Stromal cell of bone marrow (primary cell): ENCODE measurements around the gene FMNL1.

Experiments
- DNase-seq: peaks from one replicate; pipeline ENCODE4 v3.0.0-alpha.2; 2012; ENCODE audit warnings: low read depth

Gene FMNL1

DNA sequence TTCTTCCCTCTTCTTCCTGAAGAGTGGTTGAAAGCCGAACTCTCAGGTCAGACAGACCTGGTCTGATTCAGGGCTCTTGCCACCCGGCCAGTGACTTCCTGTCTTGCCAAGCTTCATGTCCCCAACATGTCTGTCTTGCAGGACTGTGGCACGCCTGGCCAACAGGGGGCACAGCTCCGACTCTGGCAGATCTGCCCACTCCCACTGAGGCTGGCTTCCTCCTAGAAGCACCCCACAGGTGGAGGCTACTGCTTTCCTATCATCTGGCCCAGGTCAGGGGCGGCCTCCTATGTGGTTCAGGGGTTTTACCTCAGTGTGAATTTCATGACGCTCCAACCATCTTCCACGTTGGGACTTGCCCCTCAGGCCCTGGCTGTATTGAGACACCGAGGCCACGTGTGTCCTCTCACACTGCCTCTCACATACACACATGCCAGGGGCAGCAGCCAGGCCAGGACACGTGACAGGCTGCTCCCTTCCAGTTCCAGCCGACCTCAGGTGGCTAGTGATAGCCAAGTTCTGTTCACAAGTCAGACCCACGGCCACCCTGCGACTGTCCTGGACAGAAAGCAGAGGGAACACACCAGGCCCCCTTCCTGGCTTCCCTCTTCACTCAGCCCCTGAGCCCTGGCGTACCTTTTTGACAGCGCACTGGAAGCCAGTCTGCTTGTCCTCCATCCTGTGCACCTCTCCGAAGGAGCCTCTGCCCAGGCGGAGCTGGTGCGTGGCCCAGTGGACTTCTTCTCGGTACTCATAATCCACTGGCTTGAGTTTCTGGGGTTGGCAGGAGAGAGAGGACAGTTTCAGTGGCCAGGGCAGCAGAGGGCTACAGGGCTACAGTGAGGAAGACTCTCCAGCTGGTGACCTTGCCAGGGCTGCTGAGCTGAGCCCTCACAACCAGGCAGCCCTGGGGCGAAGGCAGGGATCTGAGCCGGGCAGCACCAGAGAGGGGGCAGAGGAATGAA is 62.8 kb downstream of the FMNL1 start:
- DNase-seq: no peak

GRCh38 chr17:45286286-45286685 is 64.6 kb downstream of the FMNL1 start:
- no peak for DNase-seq

GRCh38 chr17:45287526-45288500 is 66.1 kb downstream of the FMNL1 start:
- no peak for DNase-seq

GRCh38 chr17:45288825-45289224 is 67.1 kb downstream of the FMNL1 start:
- DNase-seq: no peak

GRCh38 chr17:45289301-45290268 is 67.9 kb downstream of the FMNL1 start:
- no peak for DNase-seq

DNA sequence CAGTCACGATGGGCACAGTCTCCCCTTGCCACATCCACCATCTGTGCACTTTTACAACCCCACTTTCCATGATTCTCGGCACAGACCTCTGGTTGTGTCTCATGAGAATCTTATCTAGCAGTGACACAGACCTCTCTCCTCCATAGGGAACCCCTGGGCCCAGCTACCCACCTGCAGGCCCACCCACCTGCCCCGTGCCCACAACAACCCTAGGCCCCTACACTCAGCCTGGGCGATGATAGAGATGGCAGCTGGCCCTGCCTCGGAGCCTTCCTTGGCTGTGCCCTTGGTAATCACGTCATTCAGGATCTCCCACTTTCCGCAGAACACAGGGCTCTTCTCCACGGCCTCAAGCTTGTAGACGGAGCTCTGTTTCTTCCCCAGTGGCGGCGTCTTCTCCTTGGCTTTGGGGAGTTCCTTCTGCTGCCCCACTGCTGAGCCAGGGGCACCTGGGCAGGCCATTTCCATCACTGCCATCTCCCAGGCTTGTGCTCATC is 68.6 kb downstream of the FMNL1 start:
- DNase-seq: no peak

- no peak for DNase-seq
Measured at GRCh38 chr17:45291171-45291805, 69.6 kb downstream of the FMNL1 start.

DNA sequence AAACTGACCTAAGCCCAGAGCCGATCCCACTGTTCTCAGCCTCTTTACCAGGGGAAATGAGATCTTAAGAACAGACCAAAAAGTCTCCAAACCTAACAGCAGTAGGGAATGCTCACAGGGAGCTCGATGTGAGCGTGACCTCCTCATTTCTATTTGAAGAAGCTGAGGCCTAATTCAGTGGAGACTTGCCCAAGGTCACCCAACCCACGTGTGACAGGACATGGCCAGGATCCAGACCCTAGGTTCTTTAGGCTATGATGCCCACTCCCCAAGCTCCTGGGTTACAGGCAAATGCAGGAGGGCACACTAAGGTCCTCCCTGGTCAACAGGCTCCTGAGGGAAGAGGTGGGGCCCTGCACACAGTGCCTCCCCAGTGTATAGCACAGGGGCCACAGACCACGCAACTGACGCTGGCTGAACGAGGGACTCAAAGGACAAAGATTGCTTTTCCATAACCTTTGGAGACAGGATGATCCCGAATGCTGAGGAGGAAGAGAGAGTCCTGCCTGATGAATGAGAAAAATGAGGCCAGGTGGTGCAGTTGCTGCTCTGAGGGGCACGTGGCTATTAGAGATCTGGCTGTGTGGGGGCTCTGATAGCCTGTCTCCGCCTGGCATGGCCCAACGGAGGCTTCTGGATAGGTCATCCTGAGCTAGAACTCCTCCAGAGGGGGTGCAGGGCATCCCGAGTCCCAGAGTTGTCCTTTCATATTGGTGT is 71.2 kb downstream of the FMNL1 start:
- no peak for DNase-seq

DNA sequence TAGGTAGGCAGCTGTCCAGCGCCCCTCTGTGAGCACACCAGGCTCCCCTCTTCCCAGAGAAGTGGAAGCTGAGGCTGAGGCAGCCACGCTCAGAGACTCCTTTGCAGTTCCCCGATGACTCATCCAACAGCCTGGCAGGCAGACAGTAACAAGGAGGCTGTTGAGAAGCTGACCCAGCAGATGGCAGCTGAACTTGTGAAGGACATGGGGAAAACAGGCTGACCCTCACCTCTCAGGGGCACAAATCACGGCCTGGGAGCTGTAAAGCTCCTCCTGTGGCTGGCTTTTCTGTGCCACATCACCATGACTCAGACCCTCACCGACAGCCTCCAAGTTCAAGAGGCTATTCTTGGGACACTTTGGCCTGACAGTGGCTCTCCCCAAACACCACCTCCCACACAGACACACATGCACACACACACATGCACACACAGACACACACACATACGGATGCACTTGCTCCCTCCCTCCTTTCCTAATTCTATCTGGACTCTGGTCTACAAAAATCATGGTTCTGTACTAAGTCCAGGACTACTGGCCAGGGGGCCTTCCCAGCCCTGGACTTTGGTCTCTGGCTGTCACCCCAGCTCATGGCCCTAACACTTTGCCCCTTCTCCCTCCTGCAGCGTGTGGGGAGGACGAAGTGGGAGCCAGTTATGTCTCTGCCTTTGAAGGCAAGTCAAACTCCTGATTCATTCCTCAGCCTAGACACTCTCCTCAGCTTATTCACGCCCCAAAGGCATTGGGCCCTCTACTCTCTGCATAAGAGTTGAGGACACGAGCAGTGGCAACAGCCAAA is 71.9 kb downstream of the FMNL1 start:
- peak; percentile 92 for DNase-seq

DNA sequence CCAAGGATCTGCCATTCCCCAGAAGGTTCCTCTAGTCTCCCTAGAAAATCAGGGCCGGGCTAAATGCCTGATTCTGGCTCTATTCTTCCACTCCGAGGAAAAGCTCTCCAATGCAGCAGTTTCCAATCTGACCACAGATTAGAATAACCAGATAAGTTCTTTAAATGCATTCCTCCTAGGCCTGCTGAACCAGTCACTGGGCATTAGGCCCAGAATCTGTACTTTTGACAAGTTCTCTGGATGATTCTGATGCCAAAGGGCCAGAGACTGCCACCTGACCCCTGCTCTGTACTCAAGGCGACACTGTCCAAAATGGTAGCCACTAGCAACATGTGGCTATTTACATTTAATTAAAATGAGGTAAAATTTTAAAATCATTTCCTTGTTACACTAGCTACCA is 72.8 kb downstream of the FMNL1 start:
- peak; percentile 77 for DNase-seq

GRCh38 chr17:45296003-45296832 is 74.5 kb downstream of the FMNL1 start:
- DNase-seq: no peak

DNA sequence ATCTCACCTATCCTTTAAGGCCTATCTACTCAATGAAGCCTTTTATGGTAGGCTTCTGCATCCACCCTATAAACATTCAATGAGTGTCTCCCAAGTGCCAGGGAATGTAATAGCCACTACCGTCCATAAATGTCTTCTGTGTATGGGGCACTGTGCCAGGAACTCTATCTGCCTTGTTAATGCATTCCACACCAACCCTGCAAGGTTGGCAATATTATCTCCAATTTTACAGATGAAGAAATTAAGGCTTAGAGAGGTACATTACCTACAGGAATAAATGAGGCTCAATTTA is 75.1 kb downstream of the FMNL1 start:
- no peak for DNase-seq
